ENCODE results near the gene FMO3.

Gene FMO3

DNA sequence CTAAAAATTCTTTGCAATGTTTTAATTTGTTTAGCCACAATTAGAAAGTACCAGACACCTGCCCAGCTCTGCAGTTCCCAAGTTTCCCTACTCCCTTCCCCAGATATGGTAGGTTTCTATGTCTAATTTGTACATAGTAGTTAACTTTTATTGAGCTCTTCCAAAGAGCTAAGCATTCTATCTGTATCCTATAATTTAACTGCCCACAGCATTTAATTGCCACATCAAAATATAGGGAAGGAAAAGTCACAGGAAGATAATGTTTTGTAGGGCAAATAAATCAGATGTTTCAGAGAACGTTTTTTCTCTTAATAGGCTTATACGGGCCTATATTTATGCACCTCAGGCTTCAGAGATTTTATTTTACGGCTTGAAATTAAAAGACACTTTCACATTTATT lies 15.7 kb upstream of the FMO3 start:
- TF ChIP-seq, protein P1, sequence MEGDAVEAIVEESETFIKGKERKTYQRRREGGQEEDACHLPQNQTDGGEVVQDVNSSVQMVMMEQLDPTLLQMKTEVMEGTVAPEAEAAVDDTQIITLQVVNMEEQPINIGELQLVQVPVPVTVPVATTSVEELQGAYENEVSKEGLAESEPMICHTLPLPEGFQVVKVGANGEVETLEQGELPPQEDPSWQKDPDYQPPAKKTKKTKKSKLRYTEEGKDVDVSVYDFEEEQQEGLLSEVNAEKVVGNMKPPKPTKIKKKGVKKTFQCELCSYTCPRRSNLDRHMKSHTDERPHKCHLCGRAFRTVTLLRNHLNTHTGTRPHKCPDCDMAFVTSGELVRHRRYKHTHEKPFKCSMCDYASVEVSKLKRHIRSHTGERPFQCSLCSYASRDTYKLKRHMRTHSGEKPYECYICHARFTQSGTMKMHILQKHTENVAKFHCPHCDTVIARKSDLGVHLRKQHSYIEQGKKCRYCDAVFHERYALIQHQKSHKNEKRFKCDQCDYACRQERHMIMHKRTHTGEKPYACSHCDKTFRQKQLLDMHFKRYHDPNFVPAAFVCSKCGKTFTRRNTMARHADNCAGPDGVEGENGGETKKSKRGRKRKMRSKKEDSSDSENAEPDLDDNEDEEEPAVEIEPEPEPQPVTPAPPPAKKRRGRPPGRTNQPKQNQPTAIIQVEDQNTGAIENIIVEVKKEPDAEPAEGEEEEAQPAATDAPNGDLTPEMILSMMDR (IDR thresholded peaks at IDR 0.05; ENCODE audit: low read depth, low read length, missing control alignments): no peak
- DNase-seq (ENCODE audit: low read depth): no peak
- H3K4me3 ChIP-seq (ENCODE audit: low read depth, low read length): no peak overlapping the region

DNA sequence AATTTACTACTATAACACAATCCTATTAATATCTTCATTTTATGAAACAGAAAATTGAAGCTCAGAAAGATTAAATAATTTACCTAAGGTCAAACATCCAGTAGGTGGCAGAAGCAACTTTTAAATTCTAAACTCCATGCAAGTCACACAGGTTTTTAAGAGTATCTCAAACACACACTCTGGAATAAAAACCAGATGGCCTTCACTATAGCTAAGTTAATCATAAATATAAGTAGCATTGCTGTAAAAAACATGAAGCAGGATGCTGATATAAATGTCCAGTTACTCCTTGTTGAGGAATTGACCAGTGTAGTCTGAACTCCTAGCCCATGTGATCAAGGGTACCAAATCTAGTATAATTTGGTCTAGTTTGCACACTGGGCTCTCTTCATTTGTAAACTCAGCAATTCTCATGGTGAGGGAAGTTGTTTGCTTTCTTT lies 9.4 kb upstream of the FMO3 start:
- TF ChIP-seq, protein P1 (IDR thresholded peaks at IDR 0.05; ENCODE audit: low read depth, low read length, missing control alignments): no peak

DNA sequence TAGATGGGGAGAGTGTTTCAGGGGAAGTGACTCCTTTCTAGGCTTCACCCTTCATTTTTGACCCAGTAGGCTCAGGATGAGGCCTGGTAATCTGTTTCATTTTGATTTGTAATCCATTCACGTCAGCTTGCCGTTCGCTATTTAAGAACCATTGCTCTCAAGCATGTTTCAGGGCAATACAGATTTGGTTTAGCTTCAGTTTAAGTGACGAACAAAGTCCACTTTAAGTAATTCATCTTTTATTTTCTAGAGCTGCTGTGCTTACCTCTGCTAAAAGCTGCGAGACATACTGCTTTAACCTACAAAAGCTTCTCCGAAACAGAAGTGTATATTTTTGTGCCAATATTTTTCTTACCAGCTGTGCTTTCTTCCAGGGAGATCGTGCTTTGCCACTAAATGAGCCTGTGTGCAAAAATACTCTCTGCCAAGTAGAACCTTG lies 8.9 kb upstream of the FMO3 start:
- TF ChIP-seq, protein P1 (IDR thresholded peaks at IDR 0.05; ENCODE audit: low read depth, low read length, missing control alignments): no peak
- H3K4me3 ChIP-seq (ENCODE audit: low read depth, low read length): no peak overlapping the region
- no peak for DNase-seq (ENCODE audit: low read depth)

More for the DNA sequence above, 9.4 kb upstream of the FMO3 start:
- DNase-seq (ENCODE audit: low read depth): no peak
- H3K4me3 ChIP-seq (ENCODE audit: low read depth, low read length): no peak overlapping the region

DNA sequence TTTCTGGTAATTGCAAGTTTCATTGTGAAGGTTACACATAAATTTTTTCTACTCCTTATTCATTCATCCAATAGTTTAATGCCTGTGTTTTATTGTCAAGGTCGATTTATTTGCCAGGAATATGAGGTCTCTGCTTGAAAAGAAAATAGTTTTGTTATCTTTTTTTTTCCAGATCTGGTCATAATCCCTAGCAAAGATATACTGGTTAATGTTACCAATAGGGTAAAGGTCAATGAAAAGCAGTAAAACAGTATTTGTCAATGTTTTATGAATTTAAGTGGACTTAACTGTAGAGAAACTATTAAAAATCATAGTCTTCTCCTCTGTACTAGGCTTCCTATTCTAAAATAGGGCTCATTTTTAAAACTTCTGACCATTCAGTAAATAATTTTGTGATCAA lies 8.1 kb upstream of the FMO3 start:
- DNase-seq (ENCODE audit: low read depth): no peak
- TF ChIP-seq, protein P1 (IDR thresholded peaks at IDR 0.05; ENCODE audit: low read depth, low read length, missing control alignments): no peak
- H3K4me3 ChIP-seq (ENCODE audit: low read depth, low read length): no peak overlapping the region

DNA sequence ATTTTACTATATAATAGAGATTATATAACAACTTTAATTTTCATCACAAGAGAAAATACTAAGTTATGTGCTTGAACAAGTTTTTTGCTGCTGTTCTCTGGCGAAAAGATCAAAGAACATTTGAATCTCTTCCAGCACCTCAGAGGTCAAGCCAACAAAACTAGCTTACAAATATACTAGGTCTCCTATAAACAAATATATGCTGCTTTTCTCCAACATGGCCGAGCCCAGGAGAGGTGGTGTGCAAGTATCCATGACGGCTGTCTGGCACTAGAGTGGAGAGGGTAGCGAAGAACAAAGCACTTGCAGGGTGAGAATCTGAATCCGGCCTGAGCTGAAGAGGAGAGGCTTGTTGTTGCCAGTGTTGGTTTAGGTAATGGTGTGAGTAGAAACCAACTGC lies 7.5 kb upstream of the FMO3 start:
- TF ChIP-seq, protein P1 (IDR thresholded peaks at IDR 0.05; ENCODE audit: low read depth, low read length, missing control alignments): no peak
- H3K4me3 ChIP-seq (ENCODE audit: low read depth, low read length): no peak overlapping the region
- DNase-seq (ENCODE audit: low read depth): no peak

DNA sequence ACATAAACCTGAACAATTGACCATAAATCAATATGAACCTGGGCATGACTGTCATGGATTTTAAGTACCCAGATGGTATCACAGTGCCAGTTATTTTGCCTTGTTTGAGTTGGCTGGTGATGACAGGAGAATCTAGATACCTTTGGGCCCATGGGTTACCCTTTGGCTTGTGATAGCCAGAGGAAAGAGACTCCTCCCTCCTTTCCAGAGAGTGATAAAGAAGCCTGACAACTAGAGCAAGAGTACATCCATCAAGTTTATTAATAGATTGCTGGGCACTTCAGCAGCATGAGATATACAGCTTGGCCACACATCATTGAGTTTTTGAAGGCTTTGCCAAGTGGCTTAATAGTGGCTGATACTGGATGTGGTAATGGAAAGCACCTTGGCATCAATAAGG lies 6.6 kb upstream of the FMO3 start:
- TF ChIP-seq, protein P1 (IDR thresholded peaks at IDR 0.05; ENCODE audit: low read depth, low read length, missing control alignments): no peak
- no peak overlapping the region for H3K4me3 ChIP-seq (ENCODE audit: low read depth, low read length)
- no peak for DNase-seq (ENCODE audit: low read depth)

DNA sequence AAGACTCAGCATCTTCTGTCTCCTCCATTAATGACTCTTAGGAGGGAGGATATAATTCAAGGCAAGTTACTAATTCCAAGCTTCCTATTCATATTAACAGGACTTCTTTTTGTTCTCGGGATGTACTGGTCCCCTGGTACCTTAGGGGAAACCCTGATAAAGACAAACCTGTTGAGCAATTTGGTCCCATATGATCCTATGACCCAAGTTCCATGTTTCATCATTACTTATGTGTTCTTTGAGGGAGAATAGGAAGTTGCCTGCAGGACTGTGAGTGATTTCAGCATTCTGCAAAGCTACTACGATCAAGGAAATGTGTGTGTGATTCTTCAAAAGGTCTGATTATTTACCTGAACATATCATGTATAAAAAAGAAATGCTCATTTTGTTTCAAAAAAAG lies 5.8 kb upstream of the FMO3 start:
- no peak for DNase-seq (ENCODE audit: low read depth)
- TF ChIP-seq, protein P1 (IDR thresholded peaks at IDR 0.05; ENCODE audit: low read depth, low read length, missing control alignments): no peak
- no peak overlapping the region for H3K4me3 ChIP-seq (ENCODE audit: low read depth, low read length)

All from GM12864 (cell line).